ENCODE results near the gene SGCA.

DNA sequence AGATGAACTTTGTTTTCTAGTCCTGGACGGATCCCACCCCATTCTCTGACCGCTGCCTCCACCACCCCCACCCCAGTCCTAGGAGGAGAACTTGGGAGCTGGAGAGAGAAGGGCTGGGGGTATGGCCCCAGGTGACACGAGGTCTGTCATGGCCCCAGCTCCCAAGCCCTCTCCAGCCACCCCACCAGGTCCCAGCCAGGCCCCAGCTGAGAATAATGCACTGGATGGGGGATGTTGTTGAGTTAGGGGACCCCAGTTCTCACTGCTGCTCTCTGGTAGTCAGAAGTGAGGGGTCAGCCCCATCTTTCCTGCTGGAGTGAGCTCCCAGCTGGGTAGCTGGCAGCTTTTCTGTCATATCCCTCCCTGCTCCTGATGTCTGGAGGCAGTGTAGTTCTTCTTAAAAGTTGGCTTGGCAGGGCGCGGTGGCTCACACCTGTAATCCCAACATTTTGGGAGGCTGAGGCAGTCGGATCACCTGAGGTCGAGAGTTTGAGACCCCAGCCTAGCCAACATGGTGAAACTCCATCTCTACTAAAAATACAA is 40.2 kb downstream of the SGCA start:
- TF ChIP-seq, protein P1, sequence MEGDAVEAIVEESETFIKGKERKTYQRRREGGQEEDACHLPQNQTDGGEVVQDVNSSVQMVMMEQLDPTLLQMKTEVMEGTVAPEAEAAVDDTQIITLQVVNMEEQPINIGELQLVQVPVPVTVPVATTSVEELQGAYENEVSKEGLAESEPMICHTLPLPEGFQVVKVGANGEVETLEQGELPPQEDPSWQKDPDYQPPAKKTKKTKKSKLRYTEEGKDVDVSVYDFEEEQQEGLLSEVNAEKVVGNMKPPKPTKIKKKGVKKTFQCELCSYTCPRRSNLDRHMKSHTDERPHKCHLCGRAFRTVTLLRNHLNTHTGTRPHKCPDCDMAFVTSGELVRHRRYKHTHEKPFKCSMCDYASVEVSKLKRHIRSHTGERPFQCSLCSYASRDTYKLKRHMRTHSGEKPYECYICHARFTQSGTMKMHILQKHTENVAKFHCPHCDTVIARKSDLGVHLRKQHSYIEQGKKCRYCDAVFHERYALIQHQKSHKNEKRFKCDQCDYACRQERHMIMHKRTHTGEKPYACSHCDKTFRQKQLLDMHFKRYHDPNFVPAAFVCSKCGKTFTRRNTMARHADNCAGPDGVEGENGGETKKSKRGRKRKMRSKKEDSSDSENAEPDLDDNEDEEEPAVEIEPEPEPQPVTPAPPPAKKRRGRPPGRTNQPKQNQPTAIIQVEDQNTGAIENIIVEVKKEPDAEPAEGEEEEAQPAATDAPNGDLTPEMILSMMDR (IDR thresholded peaks at IDR 0.05; ENCODE audit: control extremely low read depth in 1 of 3, insufficient read depth in 1 of 3, low read depth in 1 of 3, low read length in 3 of 3), result no peak
- TF ChIP-seq EGR1 (IDR thresholded peaks at IDR 0.05; ENCODE audit: borderline replicate concordance, low read depth, low read length) (no peak), TCF12 (IDR thresholded peaks at IDR 0.05; ENCODE audit: low read depth, low read length) (no peak), BACH1 (IDR thresholded peaks at IDR 0.05; ENCODE audit: low read length) (no peak), POLR2A (IDR thresholded peaks at IDR 0.05; ENCODE audit: control extremely low read depth in 1 of 2, low read depth in 2 of 2, low read length in 2 of 2) (no peak), CBX8 (IDR thresholded peaks at IDR 0.05; ENCODE audit: borderline replicate concordance, low read depth, low read length) (no peak), TBP (IDR thresholded peaks at IDR 0.05; ENCODE audit: low read depth, low read length) (no peak), HDAC6 (IDR thresholded peaks at IDR 0.05; ENCODE audit: low read depth, low read length) (no peak), EZH2 (IDR thresholded peaks at IDR 0.05; ENCODE audit: low read depth, low read length, severe bottlenecking) (no peak)
